ENCODE measurements around the gene PCBP4. TPM values are rescaled to one million over a fixed set of nuclear protein-coding genes. Genes with fewer than 3 reads are reported as not detected.
"Not testable (repeated sequence)": the region's sequence is repeated elsewhere in the genome, so short reads cannot be mapped to it uniquely, and the experiment has no call there.

PCBP4 gene
- polyA plus RNA-seq, 4 donors = 24.0 to 60.8 (median 39.2) TPM

DNA sequence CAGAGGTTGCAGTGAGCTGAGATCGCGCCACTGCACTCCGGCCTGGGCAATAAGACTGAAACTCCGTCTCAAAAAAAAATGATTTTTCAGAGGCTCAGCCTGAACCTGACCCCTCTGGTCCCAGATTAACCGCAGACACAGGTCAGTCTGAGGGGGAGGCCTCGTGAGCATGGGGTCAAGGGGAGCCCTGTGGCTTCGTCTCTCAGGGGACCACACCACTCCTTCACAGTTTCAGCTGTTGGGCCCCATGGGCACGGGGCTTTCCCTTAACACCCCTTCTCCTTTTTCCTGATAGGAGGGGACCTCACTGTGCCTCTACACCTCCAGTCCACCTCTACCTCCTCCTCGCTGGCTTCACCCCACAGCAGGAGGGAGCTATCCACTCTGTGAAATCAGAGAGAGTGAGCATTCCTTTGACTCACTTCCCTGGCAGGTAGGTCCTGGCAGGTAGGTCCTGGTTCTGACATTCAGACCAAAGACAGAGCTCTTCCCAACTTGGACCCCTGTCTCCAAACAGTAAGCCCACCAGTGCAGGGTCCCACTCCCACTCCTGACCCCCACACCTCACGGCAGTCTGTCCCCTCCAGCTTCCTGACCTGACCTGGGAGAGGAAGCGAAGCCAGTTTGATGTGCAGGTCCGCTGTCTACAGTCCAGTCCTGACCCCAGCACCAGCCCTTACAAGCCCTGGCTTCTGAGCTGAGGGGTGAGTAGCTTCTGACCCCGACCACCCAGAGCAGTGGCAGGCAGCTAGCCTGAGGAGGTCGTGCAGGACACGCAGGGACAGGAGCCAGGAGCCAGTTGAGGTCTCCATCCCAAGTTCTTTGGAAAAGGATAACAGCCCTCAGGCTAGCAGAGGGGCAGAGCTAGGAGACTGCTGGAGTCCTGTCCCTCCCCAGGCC lies 34.5 kb downstream of the PCBP4 start:
- Histone ChIP-seq H3K4me3 (ENCODE audit: low read depth in 1 of 3, low read length in 3 of 3) (no peak overlapping the region), H3K4me1 (ENCODE audit: control insufficient read depth in 3 of 3, insufficient read depth in 2 of 3, low read depth in 1 of 3, low read length in 2 of 3) (no peaks in the 10 kb centered on the region), H3K9me3 (ENCODE audit: control insufficient read depth in 2 of 2, insufficient read depth in 1 of 2, low read depth in 1 of 2, low read length in 1 of 2) (no peaks in the 10 kb centered on the region), H3K27ac (ENCODE audit: low read depth in 1 of 3, low read length in 2 of 3) (no peak overlapping the region), H3K27me3 (ENCODE audit: control insufficient read depth in 3 of 3, insufficient read depth in 3 of 3, low read length in 3 of 3) (no peaks in the 10 kb centered on the region), H3K36me3 (ENCODE audit: control insufficient read depth in 3 of 3, insufficient read depth in 2 of 3, low read depth in 1 of 3, low read length in 3 of 3) (peaks cover 7 to 59% (median 11%) of the 10 kb centered on the region in 3 donors)
- no peak for FAIRE-seq
- 94% methylated on average over 14 to 15 of the region's 15 CpGs for WGBS, 3 donors
- DNase-seq = no peak

DNA sequence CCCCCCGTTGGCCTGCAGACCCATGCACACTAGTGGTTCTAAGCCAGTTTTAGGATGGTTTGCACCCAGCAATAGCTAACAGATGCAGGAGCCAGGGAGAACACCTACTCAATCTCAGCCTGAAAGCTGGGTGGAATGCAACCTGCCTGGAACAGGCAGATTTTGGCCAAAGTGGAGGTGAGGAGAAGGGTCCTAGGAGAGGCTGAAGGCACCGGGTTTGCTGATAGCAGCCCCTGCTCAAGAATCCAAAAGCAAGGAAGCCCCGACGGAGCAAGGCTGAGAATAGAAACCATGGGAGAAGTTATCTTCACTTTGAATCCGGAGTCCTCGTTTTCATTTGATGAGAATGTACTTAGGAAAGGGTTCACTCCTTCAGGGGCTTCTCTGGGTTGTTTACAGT lies 35.5 kb downstream of the PCBP4 start:
- H3K4me1 ChIP-seq (ENCODE audit: control insufficient read depth in 3 of 3, insufficient read depth in 2 of 3, low read depth in 1 of 3, low read length in 2 of 3) = no peaks in the 10 kb centered on the region
- DNase-seq (no peak), FAIRE-seq (no peak)
- H3K36me3 ChIP-seq (ENCODE audit: control insufficient read depth in 3 of 3, insufficient read depth in 2 of 3, low read depth in 1 of 3, low read length in 3 of 3) = peaks cover 5 to 50% (median 6%) of the 10 kb centered on the region in 3 donors
- H3K27ac ChIP-seq (ENCODE audit: low read depth in 1 of 3, low read length in 2 of 3) = no peak overlapping the region
- 91 to 94% (median 91%) methylated on average over 6 of the region's 6 CpGs for WGBS, 3 donors
- H3K4me3 ChIP-seq (ENCODE audit: low read depth in 1 of 3, low read length in 3 of 3) = no peak overlapping the region
- no peaks in the 10 kb centered on the region for H3K9me3 ChIP-seq (ENCODE audit: control insufficient read depth in 2 of 2, insufficient read depth in 1 of 2, low read depth in 1 of 2, low read length in 1 of 2)
- no peaks in the 10 kb centered on the region for H3K27me3 ChIP-seq (ENCODE audit: control insufficient read depth in 3 of 3, insufficient read depth in 3 of 3, low read length in 3 of 3)

DNA sequence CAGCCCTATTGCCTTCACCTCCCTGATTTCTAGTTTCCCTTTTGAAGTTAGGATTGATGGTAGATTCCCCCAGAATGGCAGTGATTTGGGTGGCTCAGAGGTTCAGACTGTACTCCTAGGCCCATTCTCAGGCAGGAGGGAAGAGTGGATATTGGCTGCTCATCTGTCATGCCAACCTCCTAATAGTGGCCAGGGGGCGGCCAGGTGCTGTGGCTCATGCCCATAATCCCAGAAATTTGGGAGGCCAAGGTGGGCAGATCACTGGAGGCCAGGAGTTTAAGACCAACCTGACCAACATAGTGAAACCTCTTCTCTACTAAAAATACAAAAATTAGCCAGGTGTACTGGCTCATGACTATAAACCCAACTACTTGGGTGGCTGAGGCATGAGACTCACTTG lies 36.8 kb downstream of the PCBP4 start:
- no peak for FAIRE-seq

DNA sequence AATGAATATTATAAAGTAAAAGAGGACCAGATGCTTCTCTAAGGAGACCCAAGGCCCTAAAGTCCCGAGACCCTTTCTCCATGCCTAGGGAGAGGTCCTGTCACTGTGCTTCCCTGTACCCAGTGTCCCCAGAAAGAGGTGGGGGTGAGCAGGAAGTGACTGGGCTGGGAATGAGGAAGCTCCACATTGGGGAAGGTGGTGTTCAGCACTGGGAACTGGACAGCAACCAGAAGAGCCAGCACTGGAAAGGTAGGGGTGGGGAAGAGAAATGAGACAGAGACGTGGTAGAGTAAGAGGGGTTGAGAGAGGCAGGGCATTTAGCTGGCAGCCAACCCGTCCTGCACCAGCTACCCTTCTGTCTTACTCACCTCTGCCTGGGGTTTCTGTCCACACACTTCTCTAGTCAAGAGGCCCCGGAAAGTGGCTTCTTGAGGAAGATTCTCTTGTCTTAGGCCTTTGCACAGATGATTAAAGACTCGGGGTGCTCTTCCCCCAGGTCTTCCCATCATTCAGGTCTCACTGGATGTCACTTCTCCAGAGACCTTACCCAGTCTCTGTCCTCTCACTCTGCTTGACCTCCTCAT lies 37.7 kb downstream of the PCBP4 start:
- Histone ChIP-seq H3K27ac (ENCODE audit: low read depth in 1 of 3, low read length in 2 of 3) (no peak overlapping the region), H3K4me3 (ENCODE audit: low read depth in 1 of 3, low read length in 3 of 3) (no peak overlapping the region), H3K9me3 (ENCODE audit: control insufficient read depth in 2 of 2, insufficient read depth in 1 of 2, low read depth in 1 of 2, low read length in 1 of 2) (no peaks in the 10 kb centered on the region), H3K36me3 (ENCODE audit: control insufficient read depth in 3 of 3, insufficient read depth in 2 of 3, low read depth in 1 of 3, low read length in 3 of 3) (peaks cover 2 to 27% (median 4%) of the 10 kb centered on the region in 3 donors), H3K4me1 (ENCODE audit: control insufficient read depth in 3 of 3, insufficient read depth in 2 of 3, low read depth in 1 of 3, low read length in 2 of 3) (no peaks in the 10 kb centered on the region), H3K27me3 (ENCODE audit: control insufficient read depth in 3 of 3, insufficient read depth in 3 of 3, low read length in 3 of 3) (no peaks in the 10 kb centered on the region)
- no peak for FAIRE-seq
- DNase-seq = no peak
- 71 to 78% (median 75%) methylated on average over 5 of the region's 5 CpGs for WGBS, 3 donors

More for the DNA sequence above, 36.8 kb downstream of the PCBP4 start:
- DNase-seq = no peak
- H3K4me3 ChIP-seq (ENCODE audit: low read depth in 1 of 3, low read length in 3 of 3) = no peak overlapping the region
- H3K4me1 ChIP-seq (ENCODE audit: control insufficient read depth in 3 of 3, insufficient read depth in 2 of 3, low read depth in 1 of 3, low read length in 2 of 3) = no peaks in the 10 kb centered on the region
- H3K27me3 ChIP-seq (ENCODE audit: control insufficient read depth in 3 of 3, insufficient read depth in 3 of 3, low read length in 3 of 3) = no peaks in the 10 kb centered on the region
- no peaks in the 10 kb centered on the region for H3K9me3 ChIP-seq (ENCODE audit: control insufficient read depth in 2 of 2, insufficient read depth in 1 of 2, low read depth in 1 of 2, low read length in 1 of 2)
- no peak overlapping the region for H3K27ac ChIP-seq (ENCODE audit: low read depth in 1 of 3, low read length in 2 of 3)
- peaks cover 4 to 37% (median 5%) of the 10 kb centered on the region in 3 donors for H3K36me3 ChIP-seq (ENCODE audit: control insufficient read depth in 3 of 3, insufficient read depth in 2 of 3, low read depth in 1 of 3, low read length in 3 of 3)
- WGBS, 3 donors = 97 to 100% (median 100%) methylated on average over 1 of the region's 1 CpG

DNA sequence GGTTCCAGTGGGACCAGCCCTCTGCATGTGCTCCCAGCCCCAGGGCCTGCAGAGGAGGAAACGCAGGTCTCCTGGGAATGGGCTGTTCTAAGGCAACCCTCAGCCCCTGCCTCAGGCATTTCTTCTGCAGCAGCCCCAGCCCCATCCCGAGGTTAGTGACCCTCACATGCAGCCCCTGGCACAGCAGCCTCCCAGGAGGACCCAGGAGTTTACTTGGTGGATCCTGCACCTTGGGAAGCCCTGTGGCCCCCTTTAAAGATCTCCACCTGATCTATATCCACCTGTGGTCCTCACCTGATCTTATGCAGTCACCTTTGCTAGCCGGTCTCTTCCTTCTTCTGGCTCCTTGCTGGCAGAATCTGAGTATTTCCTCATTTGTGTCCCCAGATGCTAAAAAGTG lies 38.3 kb downstream of the PCBP4 start:
- not testable (repeated sequence) for H3K27ac ChIP-seq (ENCODE audit: low read depth in 1 of 3, low read length in 2 of 3); DNase-seq; H3K27me3 ChIP-seq (ENCODE audit: control insufficient read depth in 3 of 3, insufficient read depth in 3 of 3, low read length in 3 of 3)

DNA sequence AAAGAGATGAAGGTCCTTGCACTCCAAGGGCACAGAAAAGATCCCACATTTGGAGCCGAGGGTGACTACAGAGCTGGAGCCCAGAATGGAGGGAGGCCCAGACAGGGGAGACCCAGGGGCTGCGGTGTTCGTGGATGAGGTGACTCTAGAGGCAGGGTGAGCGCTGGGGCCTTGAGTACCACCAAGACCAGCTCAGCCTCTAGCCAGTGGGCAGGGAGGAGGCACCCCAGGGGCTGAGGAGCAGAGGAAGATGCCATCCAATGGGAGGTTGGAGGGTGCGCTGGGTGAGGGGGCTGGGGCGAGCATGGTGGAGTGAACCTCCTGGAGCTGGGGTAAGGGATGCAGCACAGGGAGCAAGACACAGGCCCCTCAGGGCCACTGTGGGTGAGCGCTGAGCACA lies 38.8 kb downstream of the PCBP4 start:
- DNase-seq (no peak), FAIRE-seq (no peak)
- WGBS, 3 donors = 93 to 95% (median 95%) methylated on average over 6 to 7 of the region's 7 CpGs
- H3K4me1 ChIP-seq (ENCODE audit: control insufficient read depth in 3 of 3, insufficient read depth in 2 of 3, low read depth in 1 of 3, low read length in 2 of 3) = no peaks in the 10 kb centered on the region
- no peak overlapping the region for H3K27ac ChIP-seq (ENCODE audit: low read depth in 1 of 3, low read length in 2 of 3)
- no peak overlapping the region for H3K4me3 ChIP-seq (ENCODE audit: low read depth in 1 of 3, low read length in 3 of 3)
- H3K36me3 ChIP-seq (ENCODE audit: control insufficient read depth in 3 of 3, insufficient read depth in 2 of 3, low read depth in 1 of 3, low read length in 3 of 3) = peaks cover 0 to 17% (median 3%) of the 10 kb centered on the region in 3 donors
- H3K9me3 ChIP-seq (ENCODE audit: control insufficient read depth in 2 of 2, insufficient read depth in 1 of 2, low read depth in 1 of 2, low read length in 1 of 2) = no peaks in the 10 kb centered on the region
- no peaks in the 10 kb centered on the region for H3K27me3 ChIP-seq (ENCODE audit: control insufficient read depth in 3 of 3, insufficient read depth in 3 of 3, low read length in 3 of 3)

More for the DNA sequence above, 38.3 kb downstream of the PCBP4 start:
- WGBS, 3 donors = 83 to 87% (median 84%) methylated on average over 3 of the region's 3 CpGs
- H3K36me3 ChIP-seq (ENCODE audit: control insufficient read depth in 3 of 3, insufficient read depth in 2 of 3, low read depth in 1 of 3, low read length in 3 of 3) = peaks cover 0 to 22% (median 3%) of the 10 kb centered on the region in 3 donors
- not testable (repeated sequence) for H3K9me3 ChIP-seq (ENCODE audit: control insufficient read depth in 2 of 2, insufficient read depth in 1 of 2, low read depth in 1 of 2, low read length in 1 of 2); FAIRE-seq; H3K4me3 ChIP-seq (ENCODE audit: low read depth in 1 of 3, low read length in 3 of 3); H3K4me1 ChIP-seq (ENCODE audit: control insufficient read depth in 3 of 3, insufficient read depth in 2 of 3, low read depth in 1 of 3, low read length in 2 of 3)

DNA sequence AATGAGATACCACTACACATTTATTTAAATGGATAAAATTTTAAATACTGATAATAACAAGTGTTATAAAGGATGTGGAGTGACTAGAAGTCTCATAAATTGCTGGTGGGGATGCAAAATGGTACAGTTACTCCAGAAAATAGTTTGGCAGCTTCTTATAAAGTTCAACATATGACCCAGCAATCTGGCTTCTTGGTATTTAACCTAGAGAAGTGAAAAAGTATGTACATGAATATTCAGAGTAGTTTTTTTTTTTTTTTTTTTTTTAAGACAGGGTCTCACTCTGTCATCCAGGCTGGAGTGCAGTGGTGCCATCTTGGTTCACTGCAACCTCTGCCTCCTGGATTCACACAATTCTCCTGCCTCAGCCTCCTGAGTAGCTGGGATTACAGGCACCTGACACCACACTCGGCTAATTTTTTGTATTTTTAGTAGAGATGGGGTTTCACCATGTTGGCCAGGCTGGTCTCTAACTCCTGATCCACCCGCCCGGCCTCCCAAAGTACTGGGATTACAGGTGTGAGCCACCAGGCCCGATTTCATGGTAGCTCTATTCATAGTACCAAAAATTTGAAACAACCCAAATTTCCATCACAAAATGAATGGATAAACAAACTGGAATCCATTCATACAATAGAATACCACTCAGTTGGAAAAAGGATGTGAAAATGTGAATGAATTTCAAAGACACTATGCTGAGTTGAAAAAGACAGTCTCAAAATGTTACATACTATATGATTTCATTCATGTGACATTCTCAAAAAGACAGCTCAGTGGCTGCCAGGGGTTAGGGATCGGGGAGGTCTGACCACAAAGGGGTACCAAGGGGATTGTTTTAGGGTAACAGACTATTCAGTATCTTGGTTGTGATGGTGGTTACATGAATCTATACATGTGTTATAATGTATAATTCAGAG lies 39.9 kb downstream of the PCBP4 start:
- H3K9me3 ChIP-seq (ENCODE audit: control insufficient read depth in 2 of 2, insufficient read depth in 1 of 2, low read depth in 1 of 2, low read length in 1 of 2) = no peaks in the 10 kb centered on the region
- H3K27ac ChIP-seq (ENCODE audit: low read depth in 1 of 3, low read length in 2 of 3) = no peak overlapping the region
- H3K4me1 ChIP-seq (ENCODE audit: control insufficient read depth in 3 of 3, insufficient read depth in 2 of 3, low read depth in 1 of 3, low read length in 2 of 3) = no peaks in the 10 kb centered on the region
- 89% methylated on average over 5 of the region's 5 CpGs for whole genome bisulfite sequencing, 3 donors
- no peak for FAIRE-seq
- peaks cover 0 to 6% (median 0%) of the 10 kb centered on the region in 3 donors for H3K36me3 ChIP-seq (ENCODE audit: control insufficient read depth in 3 of 3, insufficient read depth in 2 of 3, low read depth in 1 of 3, low read length in 3 of 3)
- no peaks in the 10 kb centered on the region for H3K27me3 ChIP-seq (ENCODE audit: control insufficient read depth in 3 of 3, insufficient read depth in 3 of 3, low read length in 3 of 3)
- H3K4me3 ChIP-seq (ENCODE audit: low read depth in 1 of 3, low read length in 3 of 3) = no peak overlapping the region
- DNase-seq = no peak

DNA sequence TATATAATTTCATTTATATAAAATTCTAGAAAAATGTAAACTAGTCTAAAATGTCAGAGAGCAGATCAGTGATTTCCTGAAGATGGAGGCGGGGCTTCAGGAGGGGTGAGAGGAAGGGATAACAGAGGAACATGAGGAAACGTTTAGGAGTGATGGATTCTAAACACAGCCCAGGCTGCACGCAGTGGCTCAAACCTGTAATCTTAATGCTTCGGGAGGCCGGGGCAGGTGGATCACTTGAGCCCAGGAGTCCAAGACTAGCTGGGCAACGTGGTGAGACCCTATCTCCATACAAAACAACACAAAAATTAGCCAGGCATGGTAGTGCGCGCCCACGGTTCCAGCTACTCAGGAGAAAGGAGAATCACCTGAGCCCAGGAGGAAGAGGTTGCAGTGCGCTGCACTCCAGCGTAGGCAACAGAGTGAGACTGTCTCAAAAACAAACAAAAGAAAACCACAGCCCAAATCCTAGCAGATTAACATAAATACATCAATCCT lies 46.1 kb downstream of the PCBP4 start:
- FAIRE-seq (no peak), DNase-seq (no peak)
- Histone ChIP-seq H3K27me3 (ENCODE audit: control insufficient read depth in 3 of 3, insufficient read depth in 3 of 3, low read length in 3 of 3) (no peaks in the 10 kb centered on the region), H3K4me3 (ENCODE audit: low read depth in 1 of 3, low read length in 3 of 3) (no peak overlapping the region), H3K4me1 (ENCODE audit: control insufficient read depth in 3 of 3, insufficient read depth in 2 of 3, low read depth in 1 of 3, low read length in 2 of 3) (no peaks in the 10 kb centered on the region), H3K36me3 (ENCODE audit: control insufficient read depth in 3 of 3, insufficient read depth in 2 of 3, low read depth in 1 of 3, low read length in 3 of 3) (no peaks in the 10 kb centered on the region), H3K9me3 (ENCODE audit: control insufficient read depth in 2 of 2, insufficient read depth in 1 of 2, low read depth in 1 of 2, low read length in 1 of 2) (no peaks in the 10 kb centered on the region), H3K27ac (ENCODE audit: low read depth in 1 of 3, low read length in 2 of 3) (no peak overlapping the region)
- 78 to 80% (median 79%) methylated on average over 11 of the region's 11 CpGs for WGBS, 3 donors
